GM13976 (cell line): Measurements from ENCODE around the gene DCD.

Source experiments
- DNase-seq: peaks from one replicate; pipeline ENCODE4 v3.0.0; 2012; ENCODE audit warnings: low spot score
- CTCF ChIP-seq: IDR thresholded peaks from 2 replicates; pipeline ENCODE4 v1.5.1; 2012; ENCODE audit warnings: borderline replicate concordance, mild to moderate bottlenecking; ENCODE audit not compliant: insufficient read depth; ENCODE audit errors: extremely low read depth, missing control alignments, control extremely low read depth
- in situ Hi-C: fragments of 300-500 bp; cut with MboI; formaldehyde crosslinking; loops from one replicate; pipeline ENCODE4 v1.12.0; 2022; ENCODE audit warnings: low sequenced_read_pairs, mixed read lengths, inconsistent platforms; ENCODE audit not compliant: unreplicated experiment

DCD gene

GRCh38 chr12:54658306-54659264 lies 10.4 kb upstream of the DCD start:
- peak; percentile 62 for TF ChIP-seq CTCF
- in situ Hi-C loops = no loop called here
- DNase-seq = peak; percentile 76

DNA sequence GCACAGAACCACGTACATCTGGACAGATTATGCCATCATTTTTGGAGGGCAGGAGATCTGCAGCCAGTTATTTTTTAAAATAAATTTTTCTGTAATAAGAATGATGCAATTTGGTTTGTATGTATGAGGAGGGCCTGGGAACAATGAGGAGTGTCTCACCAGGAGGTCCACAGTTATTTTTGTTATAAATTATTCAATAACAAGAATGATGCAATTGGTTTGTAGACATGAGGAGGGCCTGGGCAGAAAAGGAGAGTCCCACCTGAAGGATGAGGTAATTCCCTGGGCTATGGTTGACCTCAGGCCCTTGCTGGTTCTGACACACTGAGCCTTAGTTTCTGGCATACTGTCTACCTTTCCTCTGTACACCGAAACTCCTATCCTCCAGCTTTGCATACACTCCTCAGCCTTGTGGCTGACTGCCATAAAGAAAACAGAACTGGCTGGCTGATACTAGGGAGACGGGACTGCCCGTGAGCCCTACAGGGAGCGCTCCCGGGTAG lies 9.0 kb upstream of the DCD start:
- DNase-seq = no peak
- in situ Hi-C loops = no loop called here
- TF ChIP-seq CTCF = no peak

- no peak for TF ChIP-seq CTCF
- DNase-seq = no peak
- in situ Hi-C loops = no loop called here
These were observed 6.8 kb upstream of the DCD start for GRCh38 chr12:54654926-54655325.

DNA sequence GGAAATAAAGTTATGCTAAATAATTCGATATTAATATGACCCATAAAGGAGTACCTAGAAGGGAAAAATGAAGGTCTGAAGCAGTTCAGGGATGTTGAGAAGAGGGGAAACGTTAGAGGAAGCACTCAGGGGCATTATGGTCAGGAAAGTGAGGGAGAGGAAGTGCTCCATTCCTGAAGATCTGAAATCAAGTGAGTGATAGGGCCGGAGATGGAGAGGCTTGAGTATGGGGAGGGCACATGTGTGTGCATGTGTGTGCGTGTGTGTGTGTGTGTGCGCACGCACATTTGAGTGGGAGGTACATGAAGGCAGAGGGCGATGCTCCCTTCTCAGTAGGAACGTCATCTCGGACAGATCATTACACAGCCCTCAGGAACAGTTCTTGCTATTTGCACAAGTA lies 4.9 kb upstream of the DCD start:
- no peak for TF ChIP-seq CTCF
- in situ Hi-C loops = no loop called here
- no peak for DNase-seq

DNA sequence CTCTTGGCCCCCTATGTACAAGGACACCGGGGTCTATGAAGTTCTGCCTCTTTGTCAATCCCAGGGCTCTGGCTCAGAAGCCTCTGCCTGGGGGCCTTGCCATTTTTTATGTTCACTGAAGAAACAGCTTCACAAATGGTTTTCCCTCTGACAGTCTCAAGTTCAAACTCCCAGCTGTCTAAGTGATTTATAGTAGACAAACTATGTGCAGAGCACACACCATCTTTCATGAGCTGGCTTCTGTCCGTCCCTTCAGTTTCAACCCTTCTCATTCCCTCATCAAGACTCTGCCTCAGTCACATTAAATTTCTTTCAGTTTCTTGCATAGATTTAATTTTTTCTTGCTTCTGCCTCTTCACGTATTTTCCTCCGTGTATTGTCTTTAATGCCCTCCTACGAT lies 2.7 kb upstream of the DCD start:
- TF ChIP-seq CTCF = no peak
- no peak for DNase-seq
- in situ Hi-C loops = no loop called here

DNA sequence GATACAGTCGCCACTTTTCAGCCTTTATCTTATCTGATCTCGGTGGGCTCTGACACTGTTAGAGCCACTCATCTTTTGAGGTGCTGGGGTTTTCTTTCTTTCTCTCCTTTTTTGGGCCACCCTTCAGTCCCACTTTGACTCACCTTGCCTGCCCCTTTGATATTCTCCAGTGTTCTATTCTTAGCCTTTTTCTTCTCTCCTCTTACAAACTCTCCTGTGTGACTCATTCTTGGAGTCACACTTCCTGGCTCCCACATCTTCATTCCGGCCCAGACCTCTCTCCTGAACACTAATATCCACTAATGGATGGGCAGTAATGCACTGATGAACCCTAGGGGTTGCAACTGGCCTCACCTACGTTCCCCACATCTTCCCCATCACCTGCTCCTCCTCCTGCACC lies 2.2 kb upstream of the DCD start:
- TF ChIP-seq CTCF = no peak
- DNase-seq = no peak
- in situ Hi-C loops = no loop called here
